ENCODE measurements around the gene YWHAG.
"Not testable (repeated sequence)": the region's sequence is repeated elsewhere in the genome, so short reads cannot be mapped to it uniquely, and the experiment has no call there.

Gene YWHAG

DNA sequence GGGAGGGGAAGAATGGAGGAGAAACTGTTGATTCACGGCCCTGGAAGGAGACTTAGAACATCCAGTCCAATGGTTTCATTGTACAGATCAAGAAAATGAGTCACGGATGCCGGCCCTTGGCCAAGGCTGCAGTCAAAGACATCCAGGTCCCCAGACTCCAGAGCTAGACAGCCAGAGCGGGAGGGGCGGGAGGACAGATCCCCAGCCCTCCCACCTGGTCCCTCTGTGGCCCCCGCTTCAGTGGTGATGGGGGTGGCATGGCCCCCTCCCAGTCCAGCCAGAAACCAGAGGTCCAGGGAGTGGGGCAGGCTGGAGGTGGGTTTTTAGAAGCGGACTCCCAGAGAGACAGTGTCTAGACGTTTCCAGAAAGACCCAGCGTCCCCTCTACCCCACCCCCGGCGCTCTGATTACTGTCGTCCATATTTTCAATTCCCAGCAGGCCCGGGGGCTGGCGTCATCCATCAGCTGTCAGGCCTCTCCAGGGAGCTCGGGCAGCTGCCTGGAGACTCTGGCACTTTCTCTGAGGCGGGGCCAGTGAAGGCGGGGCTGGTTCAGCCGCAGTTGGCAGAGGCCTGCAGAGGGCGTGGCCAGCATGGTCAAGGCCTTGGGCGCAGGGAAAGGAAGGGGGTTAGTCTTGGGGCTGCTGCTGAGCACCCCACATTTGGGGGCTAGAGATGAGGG is 64.3 kb downstream of the YWHAG start:
- DNase-seq (ENCODE audit: low spot score): peak; percentile 94

DNA sequence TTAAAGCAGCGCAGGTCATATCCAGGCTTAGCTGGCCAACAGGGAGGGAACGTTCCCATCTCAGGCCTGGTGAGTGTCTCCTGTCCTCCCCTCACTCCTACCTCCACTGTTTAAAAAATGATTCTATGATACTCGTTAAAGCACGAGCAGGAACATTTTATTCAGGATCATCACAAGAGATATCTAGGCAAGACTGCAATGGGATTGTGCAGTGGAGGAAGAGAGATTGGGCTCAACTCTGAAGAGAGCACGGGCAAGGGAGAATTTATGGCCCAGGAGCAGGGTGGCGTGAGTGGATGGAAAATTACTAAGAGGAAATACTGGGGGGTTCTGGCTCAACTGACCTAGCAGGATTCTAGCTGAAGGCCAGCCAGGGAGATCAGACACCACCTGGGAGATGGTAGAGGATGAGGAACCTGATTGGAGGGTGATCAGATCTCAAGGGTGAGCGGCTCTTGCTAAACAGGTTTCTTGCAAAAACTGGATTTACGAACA is 65.3 kb downstream of the YWHAG start:
- no peak for DNase-seq (ENCODE audit: low spot score)

DNA sequence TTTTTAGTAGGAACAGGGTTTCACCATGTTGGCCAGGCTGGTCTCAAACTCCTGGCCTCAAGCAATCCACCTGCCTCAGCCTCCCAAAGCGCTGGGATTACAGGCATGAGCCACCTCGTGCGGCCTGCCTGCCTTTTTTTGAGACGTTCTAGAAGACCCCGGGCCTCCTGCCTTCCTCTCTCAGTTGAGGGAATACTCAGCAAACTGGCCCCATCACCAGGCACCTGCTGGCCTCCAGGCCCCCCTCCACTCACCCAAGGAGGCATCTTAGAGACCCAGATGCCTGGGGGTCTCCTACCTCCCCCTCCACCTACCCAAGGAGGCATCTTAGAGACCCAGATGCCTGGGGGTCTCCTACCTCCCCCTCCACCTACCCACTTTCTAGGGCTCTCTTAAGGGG is 65.9 kb downstream of the YWHAG start:
- not testable (repeated sequence) for DNase-seq (ENCODE audit: low spot score)

DNA sequence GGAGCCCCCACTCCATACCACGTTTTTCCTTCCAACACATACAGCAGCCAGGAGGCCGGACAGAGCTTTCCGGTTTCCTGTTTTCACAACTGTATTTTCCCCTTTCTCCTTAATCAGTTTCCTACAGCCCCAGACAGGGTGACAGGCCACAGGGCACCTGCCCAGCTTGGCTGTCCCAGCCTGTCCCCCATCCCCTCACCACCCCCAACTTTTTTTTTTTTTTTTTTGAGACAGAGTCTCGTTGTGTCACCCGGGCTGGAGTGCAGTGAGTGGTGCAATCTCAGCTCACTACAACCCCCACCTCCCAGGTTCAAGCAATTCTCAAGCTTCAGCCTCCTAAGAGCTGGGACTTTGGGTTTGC is 66.6 kb downstream of the YWHAG start:
- DNase-seq (ENCODE audit: low spot score): no peak

DNA sequence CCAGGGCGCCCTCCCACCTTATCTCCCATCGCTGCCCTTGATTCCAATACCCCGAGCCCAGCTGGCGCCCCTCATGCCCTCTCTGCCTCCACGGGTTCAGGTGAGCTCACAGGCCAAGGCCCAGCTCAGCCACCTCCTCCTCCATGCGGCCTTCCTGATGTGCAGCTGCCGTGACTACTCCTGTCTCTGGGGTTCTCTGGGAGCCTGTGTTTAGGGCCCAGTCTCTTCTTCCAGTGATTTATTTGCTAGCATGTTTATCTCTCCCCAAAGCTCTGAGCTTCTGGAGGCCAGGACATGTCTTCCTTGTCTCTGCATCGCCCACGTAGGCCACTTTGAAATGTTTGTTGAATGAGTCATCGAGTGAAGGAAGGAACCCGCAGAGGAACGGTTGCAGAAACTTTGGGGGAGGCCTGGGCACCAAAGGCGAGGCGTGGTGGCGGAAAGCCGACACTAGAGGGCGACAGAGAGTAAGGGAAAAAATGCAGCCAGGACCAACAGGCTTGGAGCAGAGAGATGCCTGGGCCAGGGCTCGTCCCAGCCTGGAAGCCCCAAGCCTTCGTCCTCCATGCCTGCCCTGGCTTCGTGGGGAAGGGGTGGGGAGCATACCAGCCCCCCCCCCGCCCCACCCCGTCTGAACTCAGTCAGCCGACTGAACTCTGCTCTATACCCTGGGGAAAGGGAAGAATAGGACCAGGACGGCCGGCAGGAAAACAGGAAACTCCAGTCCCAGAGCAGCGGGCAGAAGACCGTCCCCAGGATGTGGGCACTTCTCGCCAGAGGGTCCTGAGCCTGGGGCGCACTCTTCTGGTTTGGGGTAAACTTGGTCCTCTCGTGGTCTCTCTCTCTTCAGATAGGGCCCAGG is 67.2 kb downstream of the YWHAG start:
- DNase-seq (ENCODE audit: low spot score): peak; percentile 92

DNA sequence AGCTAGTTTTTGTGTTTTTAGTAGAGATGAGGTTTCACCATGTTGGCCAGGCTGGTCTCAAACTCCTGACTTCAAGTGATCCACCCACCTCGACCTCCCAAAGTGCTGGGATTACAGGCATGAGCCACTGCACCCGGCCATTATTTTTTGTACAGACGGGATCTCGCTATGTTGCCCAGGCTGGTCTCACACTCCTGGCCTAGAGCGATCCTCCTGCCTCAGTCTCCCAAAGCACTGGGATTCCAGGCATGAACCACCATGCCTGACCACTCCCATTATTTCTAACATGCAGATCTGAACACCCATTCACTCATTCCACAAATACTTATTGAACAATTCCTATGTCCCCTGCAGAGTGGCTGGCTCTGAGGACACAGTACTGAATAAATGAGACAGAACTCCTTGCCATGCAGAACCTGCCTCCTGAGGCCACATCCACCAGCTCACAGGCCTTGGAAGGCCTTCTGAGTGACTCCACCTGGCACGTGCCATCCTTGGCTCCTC is 67.9 kb downstream of the YWHAG start:
- DNase-seq (ENCODE audit: low spot score): not testable (repeated sequence)

DNA sequence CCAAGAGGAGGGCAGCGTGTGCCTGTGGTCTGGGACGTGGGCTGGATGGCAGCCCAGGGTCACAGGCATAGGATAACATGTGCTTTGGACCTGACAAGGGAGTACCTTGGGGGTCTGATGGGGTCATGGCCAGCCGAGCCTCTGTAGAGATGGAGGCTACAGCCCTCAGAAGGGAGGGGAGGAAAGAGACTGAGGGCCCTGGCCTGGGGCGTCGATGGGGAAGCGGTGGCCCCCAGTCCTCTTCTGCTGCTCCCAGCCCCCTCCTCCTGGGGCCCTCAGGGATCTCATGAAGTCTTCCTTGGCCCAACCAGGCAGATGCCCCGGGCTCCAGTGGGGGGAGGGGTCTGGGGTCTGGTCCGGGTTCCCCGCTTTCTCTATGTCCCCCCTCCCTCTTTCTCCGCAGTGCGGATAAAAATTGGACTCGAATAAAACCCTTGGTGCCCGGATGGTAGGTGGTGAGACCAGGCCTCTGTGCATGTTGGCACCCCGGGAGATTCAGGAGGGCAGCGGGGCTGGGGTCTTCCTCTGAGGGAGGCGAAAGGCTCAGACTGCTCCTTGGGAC is 71.9 kb downstream of the YWHAG start:
- DNase-seq (ENCODE audit: low spot score): no peak

DNA sequence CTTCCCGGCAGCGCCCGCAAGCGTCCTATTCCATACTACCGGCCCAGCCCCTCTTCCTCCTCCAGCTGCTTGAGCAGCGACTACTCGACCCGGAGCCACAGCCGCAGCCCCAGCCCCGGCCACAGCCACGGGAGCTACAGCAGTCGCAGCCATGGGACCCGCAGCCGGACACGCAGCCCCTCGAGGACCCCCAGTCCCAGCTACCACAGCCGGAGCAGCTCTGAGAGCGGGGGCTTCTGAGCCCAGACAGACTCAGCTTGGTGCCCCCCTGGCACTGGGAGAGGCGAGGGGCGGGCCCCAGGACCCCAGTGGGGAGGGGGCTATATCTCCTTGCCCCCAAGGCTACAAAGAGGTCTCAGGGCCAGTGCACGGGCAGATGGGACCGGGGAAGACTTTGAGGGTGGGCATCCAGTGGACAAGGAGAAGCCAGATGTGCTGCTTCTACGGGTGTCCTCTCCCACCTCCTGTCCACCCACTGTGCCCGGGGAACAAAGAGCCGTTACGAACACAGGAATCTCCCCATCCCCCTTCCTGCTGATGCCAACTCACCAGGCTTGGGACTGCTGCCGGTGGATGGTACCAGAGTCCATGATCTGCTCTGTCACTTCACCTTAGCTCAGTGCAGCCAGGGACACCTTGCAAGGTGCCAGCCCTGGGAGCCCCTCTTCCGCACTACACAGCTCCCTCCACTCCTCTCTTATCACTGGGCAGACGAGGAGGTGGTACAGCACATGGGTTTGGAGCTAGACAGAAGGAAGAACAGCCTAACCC is 73.0 kb downstream of the YWHAG start:
- no peak for DNase-seq (ENCODE audit: low spot score)

DNA sequence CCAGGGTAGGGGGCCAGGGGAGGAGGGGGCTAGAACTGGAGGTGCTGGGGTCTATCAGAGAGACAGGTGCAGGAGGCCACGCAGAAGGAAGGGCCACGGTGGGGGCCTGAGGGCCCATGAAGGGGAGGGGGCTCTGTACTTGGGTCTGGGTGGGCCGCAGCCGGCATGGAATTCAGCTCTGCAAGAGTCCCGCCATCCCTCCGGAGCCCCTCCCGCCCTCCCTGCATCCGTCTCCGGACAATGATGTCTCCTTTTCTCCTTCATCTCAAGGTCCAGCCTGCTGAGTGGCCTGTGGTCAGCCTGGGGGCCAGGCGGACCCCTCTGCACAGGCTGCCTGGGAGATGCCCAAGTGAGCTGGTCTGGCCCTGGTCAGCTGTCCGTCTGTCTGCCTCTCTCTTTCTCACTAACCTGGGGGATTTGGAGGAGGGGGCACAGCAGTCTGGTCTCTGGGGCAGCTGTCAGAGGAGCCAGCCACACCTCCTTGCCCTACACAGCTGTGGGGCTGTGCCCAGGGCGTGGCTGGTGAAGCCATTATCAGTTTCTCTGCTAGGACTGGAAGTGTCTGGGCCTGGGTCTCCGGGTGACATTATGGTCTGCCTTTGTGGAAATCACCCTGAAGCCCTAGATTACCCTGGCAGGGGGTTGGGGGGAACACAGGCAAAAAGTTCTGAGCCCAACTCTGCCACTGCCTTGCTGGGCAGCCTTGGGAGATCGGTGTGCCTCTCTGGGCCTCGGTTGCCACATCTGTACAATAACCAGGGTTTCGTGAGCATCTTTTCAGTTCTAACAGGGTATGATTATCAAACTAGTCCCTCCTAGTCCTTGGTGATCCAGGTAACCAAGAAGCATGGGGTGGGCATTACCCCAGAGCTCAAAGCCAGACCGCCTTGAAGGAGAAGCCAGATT is 75.3 kb downstream of the YWHAG start:
- DNase-seq (ENCODE audit: low spot score): no peak

DNA sequence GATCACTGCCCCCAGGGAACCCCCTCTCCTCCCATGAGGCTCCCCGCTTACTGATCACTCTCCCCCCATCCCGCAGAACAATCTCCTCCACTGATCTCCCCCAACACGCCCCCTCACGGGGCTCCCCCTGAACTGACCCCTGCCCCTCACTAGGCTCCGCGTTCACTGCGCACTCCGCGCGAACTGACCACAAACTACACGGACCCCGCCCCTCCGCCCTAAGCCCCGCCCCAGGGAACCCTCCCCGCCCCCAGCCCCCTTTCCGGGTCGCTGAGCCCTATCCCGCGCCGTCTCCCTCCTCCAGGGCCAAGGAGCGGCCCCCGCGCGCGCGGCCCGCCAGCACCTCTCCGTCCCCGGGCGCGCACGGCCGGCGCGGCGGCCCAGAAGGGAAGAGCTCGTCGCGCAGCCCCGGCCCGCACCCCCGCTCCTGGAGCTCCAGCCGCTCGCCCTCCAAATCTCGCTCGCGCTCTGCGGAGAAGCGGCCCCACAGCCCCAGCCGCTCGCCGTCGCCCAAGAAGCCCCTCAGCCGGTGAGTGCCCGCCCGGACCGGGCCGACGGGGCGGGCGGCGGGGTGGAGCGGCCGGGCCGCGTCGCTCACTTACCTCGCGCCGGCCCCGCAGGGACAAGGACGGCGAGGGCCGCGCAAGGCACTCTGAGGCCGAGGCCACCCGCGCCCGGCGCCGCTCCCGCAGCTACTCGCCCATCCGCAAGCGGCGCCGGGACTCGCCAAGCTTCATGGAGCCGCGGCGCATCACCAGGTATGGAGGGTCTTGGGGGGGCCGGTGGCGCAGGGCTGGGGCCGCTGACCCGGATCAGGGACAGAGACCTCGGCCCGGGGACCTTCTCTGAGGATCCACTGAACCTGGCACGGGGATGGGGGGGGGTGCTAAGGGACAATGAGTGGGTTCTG is 76.2 kb downstream of the YWHAG start:
- no peak for DNase-seq (ENCODE audit: low spot score)

DNA sequence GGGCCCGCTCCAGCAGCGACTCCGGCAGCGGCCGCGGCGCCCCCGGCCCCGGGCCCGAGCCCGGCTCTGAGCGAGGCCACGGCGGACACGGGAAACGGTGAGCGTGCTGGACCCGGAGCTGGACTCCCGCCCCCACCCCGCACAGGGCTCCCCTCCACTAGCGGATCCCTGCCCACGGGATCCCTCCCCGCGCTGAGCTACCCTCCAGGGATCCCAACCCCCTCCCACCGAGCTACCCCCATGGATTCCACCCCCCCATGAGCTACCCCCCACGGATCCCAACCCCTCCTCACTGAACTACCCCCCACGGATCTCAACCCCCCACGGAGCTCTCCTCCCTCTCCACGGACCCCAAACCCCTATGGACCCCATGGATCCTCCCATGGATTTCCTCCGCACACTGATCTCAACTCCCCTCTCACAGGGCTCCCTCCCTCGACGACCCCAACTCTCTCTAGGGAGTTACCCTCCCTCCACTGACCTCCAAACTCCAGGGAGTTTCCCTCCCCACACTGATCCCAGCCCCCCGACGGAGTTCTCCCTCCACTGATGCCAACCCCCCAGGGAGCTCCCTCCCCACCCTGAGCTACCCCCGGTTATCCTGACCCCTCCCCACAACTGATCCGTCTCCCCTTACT is 77.0 kb downstream of the YWHAG start:
- no peak for DNase-seq (ENCODE audit: low spot score)

DNA sequence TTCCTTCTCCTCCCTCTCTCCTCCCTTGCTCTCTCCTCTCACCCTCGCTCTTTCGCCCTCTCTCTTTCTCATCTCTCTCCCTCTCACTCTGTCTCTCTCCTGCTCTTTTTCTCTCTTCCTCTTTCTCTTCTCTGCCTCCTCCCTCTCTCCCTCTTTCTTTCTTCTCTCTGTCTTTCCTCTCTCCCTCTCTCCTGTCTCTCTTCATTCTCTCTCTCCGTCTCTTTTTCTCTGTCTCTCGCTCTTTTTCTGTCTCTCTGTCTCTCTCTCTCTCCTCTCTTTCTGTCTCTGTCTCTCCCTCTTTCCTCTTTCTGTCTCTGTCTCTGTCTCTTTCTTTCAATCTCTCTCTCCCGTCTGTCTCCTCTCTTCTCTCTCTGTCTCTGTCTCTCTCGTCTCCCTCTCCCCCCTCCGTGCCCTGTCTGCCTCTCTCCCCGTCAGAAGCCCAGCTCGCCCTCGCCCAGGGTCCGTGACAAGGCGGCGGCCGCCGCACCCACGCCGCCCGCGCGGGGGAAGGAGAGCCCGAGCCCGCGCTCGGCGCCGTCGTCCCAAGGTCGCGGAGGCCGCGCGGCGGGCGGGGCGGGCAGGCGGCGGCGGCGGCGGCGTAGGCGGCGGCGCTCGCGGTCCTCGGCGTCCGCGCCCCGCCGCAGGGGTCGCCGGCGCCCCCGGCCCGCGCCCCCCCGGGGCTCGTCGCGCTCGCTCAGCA is 77.6 kb downstream of the YWHAG start:
- DNase-seq (ENCODE audit: low spot score): no peak

DNA sequence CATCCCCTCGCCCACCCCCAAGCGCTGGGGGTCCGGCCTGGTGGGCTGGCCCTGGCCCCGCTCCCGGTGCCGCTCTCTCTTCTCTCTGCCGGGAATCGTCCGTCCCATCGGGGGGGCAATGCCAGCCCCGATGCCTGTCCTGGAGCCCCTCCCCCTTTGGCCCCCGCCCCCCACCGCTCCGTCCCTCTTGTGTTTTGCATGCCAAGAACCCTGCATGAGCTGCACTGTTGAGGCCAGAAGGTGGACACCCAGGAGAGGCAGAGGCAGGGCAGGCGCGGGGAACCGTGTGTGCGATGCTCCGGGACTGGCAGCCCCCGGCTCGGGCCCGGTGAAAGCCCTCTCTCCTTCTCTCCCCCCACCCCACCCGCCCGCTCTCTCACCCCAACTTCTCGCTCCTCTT is 78.4 kb downstream of the YWHAG start:
- no peak for DNase-seq (ENCODE audit: low spot score)

DNA sequence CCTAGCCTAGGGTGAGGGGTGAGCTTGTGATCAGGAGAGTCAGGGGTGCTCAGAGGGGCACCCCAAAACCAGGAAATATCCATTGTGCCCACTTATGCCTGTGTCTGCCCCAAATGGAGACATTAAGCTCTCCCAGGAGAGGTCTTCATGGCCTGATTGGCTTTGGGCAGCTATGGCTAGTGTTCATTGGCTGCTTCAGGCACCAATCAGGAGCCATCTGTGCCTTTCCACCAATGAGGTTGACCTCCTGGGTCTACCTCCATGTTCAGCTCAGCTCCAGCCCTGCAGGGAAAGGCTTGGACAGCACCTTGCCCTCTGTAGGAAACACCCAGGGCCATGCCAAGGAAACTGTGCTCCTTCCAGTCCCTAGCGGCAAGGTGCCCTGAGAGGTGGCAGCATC is 80.3 kb downstream of the YWHAG start:
- no peak for DNase-seq (ENCODE audit: low spot score)

Data from pons (tissue), 1 donor.